ENCODE data around the gene HS2ST1.

The HS2ST1 gene

GRCh38 chr1:86942743-86943142 lies 28.3 kb downstream of the HS2ST1 start:
- ChIA-PET POLR2A (ENCODE audit: low non-redundant PET) (no interaction called here), CTCF (interaction anchor here (0.5 to 0.6 kb wide), 2 partner anchors 16 to 1660 kb away, joined by 3 to 4 read pairs; no protein-coding TSS in a partner anchor)
- no peak for DNase-seq (ENCODE audit: low spot score)
- H3K27ac ChIP-seq, result no peak overlapping the region
- no peak for TF ChIP-seq CTCF (conservative IDR thresholded peaks at IDR 0.05; ENCODE audit: low read depth)

- no peak for DNase-seq (ENCODE audit: low spot score)
- POLR2A ChIA-PET (ENCODE audit: low non-redundant PET), result no interaction called here
- TF ChIP-seq CTCF (conservative IDR thresholded peaks at IDR 0.05; ENCODE audit: low read depth), result no peak
- CTCF ChIA-PET, result interaction anchor here (0.6 kb wide), 1 partner anchor 210 kb away, joined by 5 read pairs; no protein-coding TSS in a partner anchor
- no peak overlapping the region for H3K27ac ChIP-seq
Measured at GRCh38 chr1:86948212-86948611, 33.8 kb downstream of the HS2ST1 start.

GRCh38 chr1:86950712-86951419 lies 36.4 kb downstream of the HS2ST1 start:
- ChIA-PET POLR2A (ENCODE audit: low non-redundant PET) (no interaction called here), CTCF (no interaction called here)
- DNase-seq (ENCODE audit: low spot score), result no peak
- no peak for TF ChIP-seq CTCF (conservative IDR thresholded peaks at IDR 0.05; ENCODE audit: low read depth)
- H3K27ac ChIP-seq, result no peak overlapping the region

- no peak for TF ChIP-seq CTCF (conservative IDR thresholded peaks at IDR 0.05; ENCODE audit: low read depth)
- ChIA-PET CTCF (no interaction called here), POLR2A (ENCODE audit: low non-redundant PET) (no interaction called here)
- H3K27ac ChIP-seq, result no peak overlapping the region
- DNase-seq (ENCODE audit: low spot score), result no peak
Measured at GRCh38 chr1:86951430-86951829, 37.0 kb downstream of the HS2ST1 start.

- no peak for TF ChIP-seq CTCF (conservative IDR thresholded peaks at IDR 0.05; ENCODE audit: low read depth)
- POLR2A ChIA-PET (ENCODE audit: low non-redundant PET), result no interaction called here
- no peak for DNase-seq (ENCODE audit: low spot score)
- CTCF ChIA-PET, result interaction anchor here (0.6 to 1.0 kb wide), 2 partner anchors 120 to 175 kb away, joined by 3 to 5 read pairs; no protein-coding TSS in a partner anchor
- no peak overlapping the region for H3K27ac ChIP-seq
Measured at GRCh38 chr1:86953167-86953566, 38.7 kb downstream of the HS2ST1 start.

GRCh38 chr1:86955678-86956077 lies 41.2 kb downstream of the HS2ST1 start:
- ChIA-PET POLR2A (ENCODE audit: low non-redundant PET) (no interaction called here), CTCF (interaction anchor here (0.6 kb wide), 1 partner anchor 202 kb away, joined by 4 read pairs; no protein-coding TSS in a partner anchor)
- H3K27ac ChIP-seq, result no peak overlapping the region
- DNase-seq (ENCODE audit: low spot score), result no peak
- TF ChIP-seq CTCF (conservative IDR thresholded peaks at IDR 0.05; ENCODE audit: low read depth), result no peak
